Vagina (tissue), 2 donors: ENCODE measurements around the gene DDX28. TPM values are rescaled to one million over a fixed set of nuclear protein-coding genes. Genes with fewer than 3 reads are reported as not detected.

Experiments used
- DNase-seq, 2 donors: peaks; one replicate each; pipeline ENCODE4 v3.0.0-alpha.2; 2017; ENCODE audit errors: extremely low spot score in 2 of 2
- H3K27ac ChIP-seq: fragments of 200-600 bp; sonication (generic); one replicate; pipeline ENCODE4 v1.5.1; 2019
- H3K27me3 ChIP-seq: fragments of 200-600 bp; sonication (generic); one replicate; pipeline ENCODE4 v1.5.1; 2019
- H3K36me3 ChIP-seq, 2 donors: fragments of 200-600 bp; sonication (generic); one replicate each; pipeline ENCODE4 v1.5.1; 2017 to 2019
- H3K4me1 ChIP-seq: fragments of 200-600 bp; sonication (generic); one replicate; pipeline ENCODE4 v1.5.1; 2019
- H3K4me3 ChIP-seq, 2 donors: fragments of 200-600 bp; sonication (generic); 1 replicate in 1 of 2; 2 replicates in 1 of 2; pipeline ENCODE4 v1.5.1; 2016 to 2019
- H3K9me3 ChIP-seq: fragments of 200-600 bp; sonication (generic); one replicate; pipeline ENCODE4 v1.5.1; 2019
- CTCF ChIP-seq, 3 experiments: fragments of 450-650 bp in 2 of 3; fragments of 200-600 bp in 1 of 3; sonication (generic) in 1 of 3; IDR thresholded peaks; one replicate each; pipeline ENCODE4 v1.5.1; 2017 to 2019; ENCODE audit warnings: antibody characterized with exemption in 3 of 3, mild to moderate bottlenecking in 2 of 3, moderate library complexity in 2 of 3
- POLR2A ChIP-seq, 2 donors: fragments of 450-650 bp; IDR thresholded peaks; one replicate each; pipeline ENCODE4 v1.6.1; 2017; ENCODE audit warnings: antibody characterized with exemption in 2 of 2, mild to moderate bottlenecking in 2 of 2, moderate library complexity in 2 of 2
- POLR2AphosphoS5 ChIP-seq, 2 donors: sonication (generic); formaldehyde crosslinking; IDR thresholded peaks; one replicate each; pipeline ENCODE4 v1.9.0; 2017; ENCODE audit warnings: antibody characterized with exemption in 2 of 2, mild to moderate bottlenecking in 2 of 2, low read depth in 1 of 2; ENCODE audit not compliant: insufficient read depth in 1 of 2
- intact Hi-C: fragments of 100-400 bp; cut with DNase I; formaldehyde crosslinking; loops from one replicate; pipeline ENCODE4 v1.15.1; 2023
- total RNA-seq: library from RNA; depleted of rRNA; stranded (reverse); fragments of >200 nt; gene quantifications from one replicate; pipeline ENCODE4 v1.2.3, GENCODE V29; 2016

Gene DDX28
- total RNA-seq, 1 donor from 2014 or later = 17.7 TPM

- peak; percentile 46 to 72 for DNase-seq
Observed at GRCh38 chr16:68070249-68070730, 47.3 kb upstream of the DDX28 start.

GRCh38 chr16:68069511-68070248, 46.6 kb upstream of the DDX28 start:
- H3K27me3 ChIP-seq = no peaks in the 10 kb centered on the region
- TF ChIP-seq CTCF (IDR thresholded peaks at IDR 0.05) = no peak
- peak in 1 of 2 donors; percentile 13 for TF ChIP-seq POLR2AphosphoS5 (IDR thresholded peaks at IDR 0.05; ENCODE audit: insufficient read depth in 1 of 2, low read depth in 1 of 2)
- no peaks in the 10 kb centered on the region for H3K9me3 ChIP-seq
- DNase-seq = peak in 1 of 2 donors; percentile 74
- intact Hi-C loops = no loop called here
- H3K36me3 ChIP-seq = peaks cover 0 to 16% of the 10 kb centered on the region in 2 donors
- H3K4me3 ChIP-seq = no peak overlapping the region
- peaks cover 40% of the 10 kb centered on the region for H3K4me1 ChIP-seq
- H3K27ac ChIP-seq = no peak overlapping the region

More at GRCh38 chr16:68070249-68070730, 47.3 kb upstream of the DDX28 start:
- Histone ChIP-seq H3K27ac (no peak overlapping the region), H3K27me3 (no peaks in the 10 kb centered on the region), H3K4me3 (no peak overlapping the region), H3K9me3 (no peaks in the 10 kb centered on the region), H3K36me3 (peaks cover 0 to 22% of the 10 kb centered on the region in 2 donors), H3K4me1 (peaks cover 34% of the 10 kb centered on the region)
- TF ChIP-seq POLR2AphosphoS5 (IDR thresholded peaks at IDR 0.05; ENCODE audit: insufficient read depth in 1 of 2, low read depth in 1 of 2) = no peak
- no peak for TF ChIP-seq POLR2A (IDR thresholded peaks at IDR 0.05)
- no peak for TF ChIP-seq CTCF (IDR thresholded peaks at IDR 0.05)
- intact Hi-C loops = no loop called here

GRCh38 chr16:68068926-68069325, 45.9 kb upstream of the DDX28 start:
- Histone ChIP-seq H3K27me3 (no peaks in the 10 kb centered on the region), H3K9me3 (no peaks in the 10 kb centered on the region), H3K36me3 (peaks cover 0 to 9% of the 10 kb centered on the region in 2 donors), H3K4me3 (no peak overlapping the region), H3K27ac (no peak overlapping the region), H3K4me1 (peaks cover 42% of the 10 kb centered on the region)
- intact Hi-C loops = no loop called here
- TF ChIP-seq POLR2A (IDR thresholded peaks at IDR 0.05) = no peak
- no peak for TF ChIP-seq POLR2AphosphoS5 (IDR thresholded peaks at IDR 0.05; ENCODE audit: insufficient read depth in 1 of 2, low read depth in 1 of 2)
- no peak for TF ChIP-seq CTCF (IDR thresholded peaks at IDR 0.05)
- peak; percentile 13 to 67 for DNase-seq

- TF ChIP-seq POLR2AphosphoS5 (IDR thresholded peaks at IDR 0.05; ENCODE audit: insufficient read depth in 1 of 2, low read depth in 1 of 2) (no peak), POLR2A (IDR thresholded peaks at IDR 0.05) (no peak), CTCF (IDR thresholded peaks at IDR 0.05) (no peak)
- no peak for DNase-seq
- peaks cover 29% of the 10 kb centered on the region for H3K4me1 ChIP-seq
- no peak overlapping the region for H3K27ac ChIP-seq
- intact Hi-C loops = no loop called here
- no peak overlapping the region for H3K4me3 ChIP-seq
- H3K9me3 ChIP-seq = no peaks in the 10 kb centered on the region
- peaks cover 0 to 4% of the 10 kb centered on the region in 2 donors for H3K36me3 ChIP-seq
- H3K27me3 ChIP-seq = no peaks in the 10 kb centered on the region
Observed at GRCh38 chr16:68066763-68067162, 43.7 kb upstream of the DDX28 start.

- Histone ChIP-seq H3K9me3 (no peaks in the 10 kb centered on the region), H3K27ac (no peak overlapping the region), H3K4me3 (no peak overlapping the region), H3K27me3 (no peaks in the 10 kb centered on the region), H3K36me3 (peaks cover 0 to 9% of the 10 kb centered on the region in 2 donors), H3K4me1 (peaks cover 28% of the 10 kb centered on the region)
- peak in 1 of 2 donors; percentile 54 for DNase-seq
- intact Hi-C loops = no loop called here
- TF ChIP-seq CTCF (IDR thresholded peaks at IDR 0.05) (no peak), POLR2A (IDR thresholded peaks at IDR 0.05) (no peak), POLR2AphosphoS5 (IDR thresholded peaks at IDR 0.05; ENCODE audit: insufficient read depth in 1 of 2, low read depth in 1 of 2) (no peak)
Observed at GRCh38 chr16:68065716-68066305, 42.8 kb upstream of the DDX28 start.
